ENCODE measurements around the gene RIC8B. TPM values are rescaled to one million over a fixed set of nuclear protein-coding genes. Genes with fewer than 3 reads are reported as not detected.

The RIC8B gene
- total and polyA plus RNA-seq, 2 of the 13 experiments (the other 11 are each of a cell fraction or from before 2014, with no cell fraction given): 5.1 to 7.5 TPM

DNA sequence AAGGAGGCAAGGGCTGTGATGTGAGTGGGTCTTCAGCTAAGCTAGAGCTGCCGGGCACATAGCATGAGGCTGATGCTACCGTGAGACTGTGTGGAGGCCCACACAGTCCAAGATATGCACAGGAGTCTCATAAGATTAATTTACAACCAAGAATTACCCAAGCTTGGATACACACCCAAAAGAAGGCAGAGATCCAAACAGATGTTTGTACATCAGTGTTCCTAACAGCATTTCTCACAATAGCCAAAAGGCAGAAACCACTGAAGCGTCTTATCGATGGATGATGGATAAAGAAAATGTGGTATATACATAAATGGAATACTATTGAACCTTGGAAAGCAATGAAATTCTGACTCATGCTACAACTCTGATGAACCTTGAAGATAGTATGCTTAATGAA lies 40.8 kb upstream of the RIC8B start:
- H3K79me2 ChIP-seq (ENCODE audit: insufficient read depth, low read length): no peaks in the 10 kb centered on the region
- ATAC-seq (no peak), FAIRE-seq (no peak), DNase-seq (ENCODE audit: low spot score) (no peak)
- POLR2A ChIA-PET: no interaction called here
- H3K27ac ChIP-seq (ENCODE audit: extremely low read length, insufficient read depth, low read length): no peak overlapping the region
- CTCF ChIA-PET (ENCODE audit: low intra/inter-chr PET ratio, low total read pairs): no interaction called here
- no TSS peak for BruUV-seq (replicated peaks)
- H3K27me3 ChIP-seq (ENCODE audit: control insufficient read depth in 1 of 2, insufficient read depth in 2 of 2, low read length in 2 of 2): no peaks in the 10 kb centered on the region
- no peak overlapping the region for H3K9ac ChIP-seq (ENCODE audit: insufficient read depth, low read depth, low read length)
- WGBS (ENCODE audit: low lambda C conversion rate): 48% methylated on average over 4 of the region's 4 CpGs
- H3K36me3 ChIP-seq (replicated peaks in 1 of 2; ENCODE audit: control insufficient read depth in 1 of 2, insufficient read depth in 2 of 2, low read length in 2 of 2): no peaks in the 10 kb centered on the region
- H3K9me3 ChIP-seq (ENCODE audit: low read length): no peaks in the 10 kb centered on the region
- H3K4me3 ChIP-seq (replicated peaks in 1 of 3; ENCODE audit: insufficient read depth in 1 of 3, low read depth in 2 of 3, low read length in 3 of 3): no peak overlapping the region
- no peaks in the 10 kb centered on the region for H3K4me1 ChIP-seq (ENCODE audit: insufficient read depth, low read length)
- in situ Hi-C loops (cut with HindIII; ENCODE audit: extremely low pct_ligation_motif_present, low pct_unique_long_range_greater_than_20kb) (no loop called here), intact Hi-C loops (cut with micrococcal nuclease; ENCODE audit: unreplicated experiment) (no loop called here)
- H2AFZ ChIP-seq (ENCODE audit: low read length): no peak overlapping the region
- no peak overlapping the region for H3K4me2 ChIP-seq (ENCODE audit: low read depth, low read length)
- no peak for TF ChIP-seq ZBTB38 (CRISPR knock-in tag; IDR thresholded peaks at IDR 0.05)
- TF ChIP-seq PRMT3 (CRISPR knock-in tag; IDR thresholded peaks at IDR 0.05; ENCODE audit: borderline replicate concordance, low read depth): no peak
- TF ChIP-seq, protein P1, sequence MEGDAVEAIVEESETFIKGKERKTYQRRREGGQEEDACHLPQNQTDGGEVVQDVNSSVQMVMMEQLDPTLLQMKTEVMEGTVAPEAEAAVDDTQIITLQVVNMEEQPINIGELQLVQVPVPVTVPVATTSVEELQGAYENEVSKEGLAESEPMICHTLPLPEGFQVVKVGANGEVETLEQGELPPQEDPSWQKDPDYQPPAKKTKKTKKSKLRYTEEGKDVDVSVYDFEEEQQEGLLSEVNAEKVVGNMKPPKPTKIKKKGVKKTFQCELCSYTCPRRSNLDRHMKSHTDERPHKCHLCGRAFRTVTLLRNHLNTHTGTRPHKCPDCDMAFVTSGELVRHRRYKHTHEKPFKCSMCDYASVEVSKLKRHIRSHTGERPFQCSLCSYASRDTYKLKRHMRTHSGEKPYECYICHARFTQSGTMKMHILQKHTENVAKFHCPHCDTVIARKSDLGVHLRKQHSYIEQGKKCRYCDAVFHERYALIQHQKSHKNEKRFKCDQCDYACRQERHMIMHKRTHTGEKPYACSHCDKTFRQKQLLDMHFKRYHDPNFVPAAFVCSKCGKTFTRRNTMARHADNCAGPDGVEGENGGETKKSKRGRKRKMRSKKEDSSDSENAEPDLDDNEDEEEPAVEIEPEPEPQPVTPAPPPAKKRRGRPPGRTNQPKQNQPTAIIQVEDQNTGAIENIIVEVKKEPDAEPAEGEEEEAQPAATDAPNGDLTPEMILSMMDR (CRISPR knock-in tag; IDR thresholded peaks at IDR 0.05): no peak
- TF ChIP-seq, protein P2, sequence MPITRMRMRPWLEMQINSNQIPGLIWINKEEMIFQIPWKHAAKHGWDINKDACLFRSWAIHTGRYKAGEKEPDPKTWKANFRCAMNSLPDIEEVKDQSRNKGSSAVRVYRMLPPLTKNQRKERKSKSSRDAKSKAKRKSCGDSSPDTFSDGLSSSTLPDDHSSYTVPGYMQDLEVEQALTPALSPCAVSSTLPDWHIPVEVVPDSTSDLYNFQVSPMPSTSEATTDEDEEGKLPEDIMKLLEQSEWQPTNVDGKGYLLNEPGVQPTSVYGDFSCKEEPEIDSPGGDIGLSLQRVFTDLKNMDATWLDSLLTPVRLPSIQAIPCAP (CRISPR knock-in tag; IDR thresholded peaks at IDR 0.05; ENCODE audit: low read depth): no peak
- TF ChIP-seq ZFP90 (CRISPR knock-in tag; IDR thresholded peaks at IDR 0.05; ENCODE audit: borderline replicate concordance): no peak
- no peak for TF ChIP-seq THAP8 (CRISPR knock-in tag; IDR thresholded peaks at IDR 0.05; ENCODE audit: borderline replicate concordance)
- TF ChIP-seq PHB2 (IDR thresholded peaks at IDR 0.05; ENCODE audit: partially characterized antibody): no peak
- TF ChIP-seq FOXO4 (CRISPR knock-in tag; conservative IDR thresholded peaks at IDR 0.05): no peak
- TF ChIP-seq CCDC6 (CRISPR knock-in tag; IDR thresholded peaks at IDR 0.05): no peak
- no peak for TF ChIP-seq ZNF674 (CRISPR knock-in tag; IDR thresholded peaks at IDR 0.05; ENCODE audit: low read depth)
- no peak for TF ChIP-seq ZNF550 (CRISPR knock-in tag; IDR thresholded peaks at IDR 0.05; ENCODE audit: borderline replicate concordance)
- TF ChIP-seq ZNF777 (CRISPR knock-in tag; IDR thresholded peaks at IDR 0.05): no peak
- no peak for TF ChIP-seq ZSCAN12 (CRISPR knock-in tag; IDR thresholded peaks at IDR 0.05)
- TF ChIP-seq SOX6 (IDR thresholded peaks at IDR 0.05): no peak
- no peak for TF ChIP-seq SOX6 (CRISPR knock-in tag; IDR thresholded peaks at IDR 0.05)
- H4K20me1 ChIP-seq (ENCODE audit: insufficient read depth, low read length): no peaks in the 10 kb centered on the region

Measured in HepG2 (cell line).